Lung (tissue), 12 donors: ENCODE measurements around the gene CD300E. TPM values are rescaled to one million over a fixed set of nuclear protein-coding genes. Genes with fewer than 3 reads are reported as not detected.

Source experiments
- ATAC-seq: fragments of 200-7000 bp; cut with Tn5 transposase; one replicate; pipeline ENCODE4 v1.9.1; 2020; ENCODE audit warnings: moderate number of reproducible peaks; ENCODE audit not compliant: insufficient read depth, low FRiP score
- DNase-seq, 3 donors: peaks; one replicate each; pipeline ENCODE4 v3.0.0-alpha.2; 2013 to 2017
- H3K27ac ChIP-seq, 2 donors: one replicate each; pipeline ENCODE4 v1.5.1; 2013; ENCODE audit warnings: mild to moderate bottlenecking in 2 of 2, moderate library complexity in 2 of 2, control low read depth in 1 of 2, inconsistent platforms in 1 of 2, low read depth in 1 of 2, low read length in 1 of 2
- H3K27me3 ChIP-seq, 3 donors: one replicate each; pipeline ENCODE4 v1.5.1; 2013; ENCODE audit warnings: low read length in 2 of 3; ENCODE audit not compliant: control insufficient read depth in 3 of 3, insufficient read depth in 3 of 3
- H3K36me3 ChIP-seq, 4 donors: one replicate each; pipeline ENCODE4 v1.5.1; 2013; ENCODE audit warnings: low read length in 4 of 4, mild to moderate bottlenecking in 1 of 4, moderate library complexity in 1 of 4; ENCODE audit not compliant: control insufficient read depth in 4 of 4, insufficient read depth in 4 of 4
- H3K4me1 ChIP-seq, 5 donors: one replicate each; pipeline ENCODE4 v1.5.1; 2013; ENCODE audit warnings: low read length in 5 of 5, mild to moderate bottlenecking in 2 of 5, moderate library complexity in 1 of 5; ENCODE audit not compliant: control insufficient read depth in 5 of 5, insufficient read depth in 5 of 5
- H3K4me3 ChIP-seq: one replicate; pipeline ENCODE4 v1.5.1; 2013; ENCODE audit warnings: mild to moderate bottlenecking, control low read depth, moderate library complexity
- H3K9ac ChIP-seq, 2 donors: one replicate each; pipeline ENCODE4 v1.5.1; 2013; ENCODE audit warnings: low read length in 2 of 2, control low read depth in 1 of 2; ENCODE audit not compliant: insufficient read depth in 1 of 2
- H3K9me3 ChIP-seq, 4 donors: one replicate each; pipeline ENCODE4 v1.5.1; 2013; ENCODE audit warnings: low read length in 3 of 4, mild to moderate bottlenecking in 1 of 4, moderate library complexity in 1 of 4; ENCODE audit not compliant: control insufficient read depth in 4 of 4, insufficient read depth in 3 of 4
- CTCF ChIP-seq: IDR thresholded peaks from 2 replicates; pipeline ENCODE4 v1.5.1; 2012; ENCODE audit warnings: mild to moderate bottlenecking; ENCODE audit errors: control extremely low read depth, extremely low read depth
- WGBS, 2 donors: extraction: QIAGEN DNeasy Blood & Tissue Kit; methylation state at CpG; one replicate each; pipeline ENCODE4 v1.1.7; 2013; 5-methylcytosine and 5-hydroxymethylcytosine counted together
- polyA plus RNA-seq, 2 donors: library from polyadenylated mRNA; stranded (reverse); fragments of 200-250 nt; gene quantifications; one replicate each; pipeline ENCODE4 v1.2.1, GENCODE V29; 2013
- total RNA-seq, 2 donors: library from RNA; depleted of rRNA in 1 of 2; stranded (reverse); fragments of >200 nt in 1 of 2; gene quantifications; one replicate each; pipeline ENCODE4 v1.2.1, GENCODE V29; 2014 to 2021
- donor health status: control.
- donor health status: control.
- donor health status: Bipolar disorder and iron deficiency.
- donor health status: healthy.
- donor health status: DM: yes; HTN: yes; CAD: no.

Gene CD300E
- total and polyA plus RNA-seq, 4 donors: 3.4 to 81.6 (median 11.2) TPM

- no peak for DNase-seq
- Histone ChIP-seq H3K9ac (no peak overlapping the region), H3K27me3 (peaks cover 0 to 4% (median 0%) of the 10 kb centered on the region in 3 donors), H3K4me3 (no peak overlapping the region), H3K9me3 (no peaks in the 10 kb centered on the region), H3K36me3 (no peaks in the 10 kb centered on the region), H3K27ac (no peak overlapping the region), H3K4me1 (no peaks in the 10 kb centered on the region)
- ATAC-seq: no peak
- WGBS, 2 donors: 79 to 91% methylated on average over 1 of the region's 1 CpG
- TF ChIP-seq CTCF: no peak
Measured at GRCh38 chr17:74591503-74591902, 32.0 kb downstream of the CD300E start.

- Histone ChIP-seq H3K36me3 (no peaks in the 10 kb centered on the region), H3K9me3 (peaks cover 0 to 11% (median 0%) of the 10 kb centered on the region in 4 donors), H3K9ac (no peak overlapping the region), H3K27ac (no peak overlapping the region), H3K4me1 (no peaks in the 10 kb centered on the region), H3K4me3 (no peak overlapping the region), H3K27me3 (no peaks in the 10 kb centered on the region)
- 83 to 85% methylated on average over 5 of the region's 5 CpGs for WGBS, 2 donors
- ATAC-seq (no peak), DNase-seq (no peak)
- no peak for TF ChIP-seq CTCF
Measured at GRCh38 chr17:74585711-74586110, 37.8 kb downstream of the CD300E start.

DNA sequence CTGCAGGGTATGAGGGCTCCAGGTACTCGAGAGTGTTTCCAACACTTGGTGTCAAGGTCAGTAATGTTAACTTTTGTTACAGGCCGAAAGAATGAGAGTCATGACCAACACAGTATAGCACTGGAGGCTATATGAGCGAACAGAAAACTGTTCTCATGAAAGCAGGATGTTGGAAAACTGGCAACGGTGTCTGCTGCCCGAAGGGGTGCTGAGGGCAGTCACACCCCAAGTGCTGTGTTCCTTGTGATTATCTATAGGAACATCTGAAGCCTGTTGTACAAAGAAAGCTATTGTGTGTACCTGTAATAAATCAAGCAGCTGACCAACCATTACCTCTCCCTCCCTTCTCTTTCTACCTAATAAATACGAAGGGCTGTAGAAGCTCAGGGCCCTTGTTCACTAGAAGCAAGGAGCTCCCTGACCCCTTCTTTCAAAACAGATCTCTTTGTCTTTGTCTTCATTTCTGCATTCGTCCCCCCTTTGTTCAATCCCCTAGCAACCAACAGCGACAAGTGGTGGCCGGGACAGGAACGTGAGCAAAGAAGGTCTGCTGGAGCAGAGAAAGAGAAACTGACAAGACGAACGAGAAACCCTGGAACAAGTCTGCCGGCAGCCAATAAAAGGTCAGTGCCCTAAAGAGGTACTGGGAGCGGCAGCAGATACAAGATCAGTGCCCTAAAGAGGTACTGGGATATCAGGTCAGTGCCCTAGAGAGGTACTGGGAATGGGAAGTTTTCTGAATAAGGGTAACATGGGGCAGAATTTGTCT lies 39.1 kb downstream of the CD300E start:
- Histone ChIP-seq H3K9ac (no peak overlapping the region), H3K9me3 (peaks cover 0 to 11% (median 0%) of the 10 kb centered on the region in 4 donors), H3K4me3 (no peak overlapping the region), H3K36me3 (no peaks in the 10 kb centered on the region), H3K27ac (no peak overlapping the region), H3K27me3 (no peaks in the 10 kb centered on the region), H3K4me1 (no peaks in the 10 kb centered on the region)
- no peak for TF ChIP-seq CTCF
- no peak for ATAC-seq
- DNase-seq: no peak
- 79 to 80% methylated on average over 14 of the region's 14 CpGs for WGBS, 2 donors
